ENCODE data around the gene ZNF580.

ZNF580 gene

DNA sequence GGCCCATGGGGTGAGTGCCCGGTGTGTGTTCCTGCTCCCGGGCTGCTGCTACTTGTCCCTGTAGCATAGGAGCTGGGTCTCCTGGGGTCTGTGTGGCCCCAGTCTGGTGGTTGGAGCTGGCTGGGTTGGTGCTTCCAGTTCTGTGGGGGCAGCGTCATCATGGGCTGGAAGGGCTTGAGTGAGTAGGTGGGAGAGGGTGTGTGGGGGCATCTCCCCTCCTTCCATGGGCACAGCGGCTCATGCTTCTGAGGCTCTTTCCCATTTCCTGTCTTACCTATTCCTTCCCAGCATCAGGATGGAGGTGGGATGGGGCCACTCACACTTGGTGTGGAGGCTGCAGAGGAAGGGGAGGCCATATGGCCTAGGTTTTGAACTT, 26.2 kb downstream of the ZNF580 start:
- no peak overlapping the region for H3K4me3 ChIP-seq (ENCODE audit: control insufficient read depth, low read depth, low read length)
- TF ChIP-seq, protein P1, sequence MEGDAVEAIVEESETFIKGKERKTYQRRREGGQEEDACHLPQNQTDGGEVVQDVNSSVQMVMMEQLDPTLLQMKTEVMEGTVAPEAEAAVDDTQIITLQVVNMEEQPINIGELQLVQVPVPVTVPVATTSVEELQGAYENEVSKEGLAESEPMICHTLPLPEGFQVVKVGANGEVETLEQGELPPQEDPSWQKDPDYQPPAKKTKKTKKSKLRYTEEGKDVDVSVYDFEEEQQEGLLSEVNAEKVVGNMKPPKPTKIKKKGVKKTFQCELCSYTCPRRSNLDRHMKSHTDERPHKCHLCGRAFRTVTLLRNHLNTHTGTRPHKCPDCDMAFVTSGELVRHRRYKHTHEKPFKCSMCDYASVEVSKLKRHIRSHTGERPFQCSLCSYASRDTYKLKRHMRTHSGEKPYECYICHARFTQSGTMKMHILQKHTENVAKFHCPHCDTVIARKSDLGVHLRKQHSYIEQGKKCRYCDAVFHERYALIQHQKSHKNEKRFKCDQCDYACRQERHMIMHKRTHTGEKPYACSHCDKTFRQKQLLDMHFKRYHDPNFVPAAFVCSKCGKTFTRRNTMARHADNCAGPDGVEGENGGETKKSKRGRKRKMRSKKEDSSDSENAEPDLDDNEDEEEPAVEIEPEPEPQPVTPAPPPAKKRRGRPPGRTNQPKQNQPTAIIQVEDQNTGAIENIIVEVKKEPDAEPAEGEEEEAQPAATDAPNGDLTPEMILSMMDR (conservative IDR thresholded peaks at IDR 0.05; ENCODE audit: control insufficient read depth, insufficient read depth, low read depth, low read length) = no peak
- no peak for DNase-seq (ENCODE audit: low read depth)

DNA sequence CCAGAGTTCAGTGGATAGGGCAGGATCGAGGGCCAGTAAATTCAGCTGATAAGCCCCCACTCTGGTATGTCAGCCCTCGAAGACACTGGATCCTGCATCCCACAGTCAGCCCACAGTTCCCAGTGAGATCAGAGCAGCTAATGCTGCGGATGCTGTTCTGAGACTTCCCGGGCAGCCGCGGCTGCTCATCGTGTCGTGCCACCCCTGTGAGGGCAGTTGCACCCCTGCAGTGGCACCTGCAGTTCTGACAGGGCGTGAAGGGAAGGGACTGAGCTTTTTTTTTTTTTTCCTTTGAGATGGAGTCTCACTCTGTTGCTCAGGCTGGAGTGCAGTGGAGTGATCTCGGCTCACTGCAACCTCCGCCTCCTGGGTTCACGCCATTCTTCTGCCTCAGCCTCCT, 26.7 kb downstream of the ZNF580 start:
- DNase-seq (ENCODE audit: low read depth) = no peak
- H3K4me3 ChIP-seq (ENCODE audit: control insufficient read depth, low read depth, low read length) = no peak overlapping the region
- TF ChIP-seq, protein P1 (conservative IDR thresholded peaks at IDR 0.05; ENCODE audit: control insufficient read depth, insufficient read depth, low read depth, low read length) = no peak

DNA sequence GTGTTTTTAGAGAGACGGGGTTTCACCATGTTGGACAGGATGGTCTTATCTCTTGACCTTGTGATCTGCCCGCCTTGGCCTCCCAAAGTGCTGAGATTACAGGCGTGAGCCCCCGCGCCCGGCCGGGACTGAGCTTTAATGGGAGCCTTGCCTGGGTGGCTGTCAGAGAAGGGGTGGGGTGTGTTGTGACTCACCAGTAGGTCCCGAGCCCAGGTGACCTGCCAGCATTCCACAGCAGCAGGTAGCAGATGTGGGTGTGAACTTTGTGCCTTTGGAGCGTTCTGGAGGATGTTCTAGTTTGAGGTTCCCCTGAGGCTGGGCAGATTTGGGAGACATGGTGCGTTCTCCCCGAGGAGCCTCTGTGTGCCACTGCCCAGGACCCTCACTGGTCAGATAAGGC, 27.2 kb downstream of the ZNF580 start:
- DNase-seq (ENCODE audit: low read depth) = no peak

DNA sequence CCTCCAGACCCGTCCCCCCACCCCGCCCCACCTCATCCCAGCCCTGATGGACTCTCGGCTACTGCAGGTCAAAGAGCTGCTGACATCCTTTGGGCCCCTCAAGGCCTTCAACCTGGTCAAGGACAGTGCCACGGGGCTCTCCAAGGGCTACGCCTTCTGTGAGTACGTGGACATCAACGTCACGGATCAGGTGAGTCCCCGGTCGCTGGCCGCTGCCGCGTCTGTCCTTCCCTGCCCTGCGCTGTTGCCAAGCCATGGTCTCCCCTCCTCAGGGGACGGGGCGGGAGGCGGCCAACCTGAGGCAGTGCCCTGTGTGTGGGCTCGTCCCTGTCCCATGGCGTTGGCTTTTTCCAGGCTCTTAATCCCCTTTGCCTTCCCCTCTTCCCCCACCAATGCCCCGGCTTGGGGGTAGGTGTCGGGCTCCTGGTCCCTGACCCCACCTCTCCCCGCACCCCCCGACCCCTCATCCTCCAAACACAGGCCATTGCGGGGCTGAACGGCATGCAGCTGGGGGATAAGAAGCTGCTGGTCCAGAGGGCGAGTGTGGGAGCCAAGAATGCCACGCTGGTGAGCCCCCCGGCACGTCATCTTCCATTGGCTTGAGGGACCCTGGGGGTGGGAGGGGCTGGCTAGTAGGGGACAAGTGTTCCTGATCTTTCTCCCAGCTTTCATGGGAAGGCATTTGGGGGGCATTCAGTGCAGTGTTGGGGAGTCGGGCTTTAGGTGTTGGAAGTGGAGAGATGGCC, 28.0 kb downstream of the ZNF580 start:
- no peak overlapping the region for H3K4me3 ChIP-seq (ENCODE audit: control insufficient read depth, low read depth, low read length)
- TF ChIP-seq, protein P1 (conservative IDR thresholded peaks at IDR 0.05; ENCODE audit: control insufficient read depth, insufficient read depth, low read depth, low read length) = no peak
- DNase-seq (ENCODE audit: low read depth) = no peak

More for the DNA sequence above, 27.2 kb downstream of the ZNF580 start:
- H3K4me3 ChIP-seq (ENCODE audit: control insufficient read depth, low read depth, low read length) = no peak overlapping the region
- TF ChIP-seq, protein P1 (conservative IDR thresholded peaks at IDR 0.05; ENCODE audit: control insufficient read depth, insufficient read depth, low read depth, low read length) = no peak

DNA sequence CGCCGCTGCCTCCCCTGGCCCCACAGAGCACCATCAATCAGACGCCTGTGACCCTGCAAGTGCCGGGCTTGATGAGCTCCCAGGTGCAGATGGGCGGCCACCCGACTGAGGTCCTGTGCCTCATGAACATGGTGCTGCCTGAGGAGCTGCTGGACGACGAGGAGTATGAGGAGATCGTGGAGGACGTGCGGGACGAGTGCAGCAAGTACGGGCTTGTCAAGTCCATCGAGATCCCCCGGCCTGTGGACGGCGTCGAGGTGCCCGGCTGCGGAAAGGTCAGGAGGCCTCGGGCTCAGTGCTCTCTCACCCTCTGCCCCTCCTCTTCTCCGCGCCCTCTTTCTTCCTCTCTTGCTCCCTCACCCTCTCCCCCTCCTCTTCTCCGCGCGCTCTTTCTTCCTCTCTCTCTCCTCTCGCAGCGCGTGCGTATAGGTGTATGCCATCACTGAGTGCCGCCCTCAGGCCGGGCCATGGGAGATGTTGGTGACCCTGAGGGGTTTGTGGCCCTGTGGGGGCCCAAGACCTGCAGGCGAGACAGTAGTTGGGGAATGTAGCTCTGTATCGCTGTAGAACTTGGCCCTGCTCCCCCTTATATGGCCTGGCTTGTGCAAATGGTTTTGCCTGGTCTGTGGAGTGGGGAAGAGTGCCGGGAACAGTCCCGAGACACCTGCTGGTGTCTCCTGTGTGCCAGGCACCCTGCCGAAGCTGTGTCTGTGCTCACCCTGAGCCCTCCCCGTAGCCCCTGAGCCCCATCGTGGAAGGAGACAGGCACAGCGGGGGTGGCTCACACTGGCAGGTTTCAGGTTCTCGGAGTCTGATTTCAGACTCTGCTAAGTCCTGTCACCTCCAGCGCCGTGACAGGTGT, 28.8 kb downstream of the ZNF580 start:
- H3K4me3 ChIP-seq (ENCODE audit: control insufficient read depth, low read depth, low read length) = no peak overlapping the region
- TF ChIP-seq, protein P1 (conservative IDR thresholded peaks at IDR 0.05; ENCODE audit: control insufficient read depth, insufficient read depth, low read depth, low read length) = no peak

DNA sequence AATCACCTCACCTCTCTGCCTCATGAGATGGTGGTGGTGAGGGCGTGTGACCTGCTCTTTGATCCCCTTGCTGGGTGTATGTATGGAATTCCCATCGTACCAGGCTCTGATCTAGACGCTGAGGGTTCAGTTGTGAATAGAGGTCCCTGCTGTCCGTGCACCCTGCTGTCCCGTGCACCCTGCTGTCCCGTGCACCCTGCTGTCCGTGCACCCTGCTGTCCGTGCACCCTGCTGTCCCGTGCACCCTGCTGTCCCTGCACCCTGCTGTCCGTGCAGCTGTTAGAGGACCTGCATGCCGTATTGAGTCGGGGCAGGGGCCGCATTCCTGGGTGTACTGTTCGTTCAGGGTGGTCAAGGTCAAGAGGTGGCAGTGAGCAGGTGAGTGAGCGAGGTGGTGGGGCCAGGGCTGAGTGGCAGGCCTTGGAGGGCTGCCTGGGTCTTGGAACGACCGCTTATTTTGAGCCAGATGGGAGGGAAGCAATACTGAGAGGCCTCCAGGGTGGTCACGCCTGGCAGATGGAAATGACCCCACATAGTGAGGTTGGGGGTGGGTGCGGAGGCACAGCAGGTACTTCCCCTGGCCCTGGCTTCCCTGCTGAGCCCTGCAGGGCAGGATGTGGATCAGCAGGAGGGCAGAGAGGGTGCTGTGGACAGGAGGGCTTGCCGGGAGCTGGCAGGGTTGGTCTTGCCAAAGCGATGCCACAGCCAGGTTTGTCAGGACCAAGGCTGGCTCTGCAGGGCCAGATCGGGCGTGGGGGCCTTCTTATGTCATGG, 29.7 kb downstream of the ZNF580 start:
- TF ChIP-seq, protein P1 (conservative IDR thresholded peaks at IDR 0.05; ENCODE audit: control insufficient read depth, insufficient read depth, low read depth, low read length) = no peak
- H3K4me3 ChIP-seq (ENCODE audit: control insufficient read depth, low read depth, low read length) = no peak overlapping the region
- no peak for DNase-seq (ENCODE audit: low read depth)

More for the DNA sequence above, 28.8 kb downstream of the ZNF580 start:
- DNase-seq (ENCODE audit: low read depth) = no peak

Measured in fibroblast of mammary gland (primary cell).